NCI-H2196 (cell line): ENCODE measurements around the gene GAB4.
A peak's percentile ranks its signal among the peaks of the same experiment; 100 is the strongest.
"Not testable (repeated sequence)": the region's sequence is repeated elsewhere in the genome, so short reads cannot be mapped to it uniquely, and the experiment has no call there.

Experiments
- DNase-seq: peaks from one replicate; lab custom pipeline; 2025; ENCODE audit not compliant: unreplicated experiment; lab: John Stamatoyannopoulos, UW

The GAB4 gene

GRCh38 chr22:17007852-17008731 is at the start of gene GAB4:
Gene GAB4, minus strand, starts transcription at chr22:17008222. Its CDS starts 108 bp downstream, at chr22:17008114.
- no peak for DNase-seq

DNA sequence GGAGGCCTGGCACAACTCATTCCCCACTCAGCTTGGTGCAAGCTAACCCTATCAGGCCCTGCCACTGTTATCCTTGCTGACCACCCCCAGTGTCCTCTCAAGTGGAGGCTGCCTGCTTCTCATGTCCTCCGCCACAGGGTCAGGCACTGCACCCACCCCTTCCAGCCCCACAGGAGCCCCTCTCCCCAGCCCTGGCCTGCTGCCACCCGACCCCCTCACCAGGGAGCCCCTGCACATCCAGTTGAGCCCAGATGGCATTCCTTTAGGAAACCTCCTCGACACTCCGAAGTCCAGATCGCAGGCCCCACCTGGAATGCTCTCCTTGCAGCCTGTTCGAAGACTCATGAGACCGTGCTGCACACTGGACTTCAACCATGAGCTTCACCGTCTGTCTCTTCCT is 48.8 kb upstream of the GAB4 start:
- no peak for DNase-seq

- no peak for DNase-seq
These were observed 48.0 kb upstream of the GAB4 start for GRCh38 chr22:17056058-17056457.

DNA sequence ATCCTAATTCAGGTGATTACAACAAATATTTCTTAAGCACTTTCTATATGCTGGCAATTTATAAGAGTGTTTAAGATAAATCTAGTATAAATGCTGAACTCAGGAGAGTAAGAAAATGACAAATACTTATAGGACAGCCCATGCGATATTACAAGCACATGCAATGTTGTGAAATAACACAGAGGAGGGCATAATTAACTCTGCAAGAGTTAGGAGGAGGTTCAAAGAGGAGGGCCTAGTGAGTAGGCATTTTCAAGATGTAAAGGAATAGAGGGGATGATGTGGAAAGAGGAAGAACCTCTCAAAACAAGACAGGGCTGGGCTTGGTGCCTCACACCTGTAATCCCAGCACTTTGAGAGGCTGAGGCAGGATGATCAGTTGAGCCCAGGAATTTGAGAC is 39.6 kb upstream of the GAB4 start:
- DNase-seq, result no peak

DNA sequence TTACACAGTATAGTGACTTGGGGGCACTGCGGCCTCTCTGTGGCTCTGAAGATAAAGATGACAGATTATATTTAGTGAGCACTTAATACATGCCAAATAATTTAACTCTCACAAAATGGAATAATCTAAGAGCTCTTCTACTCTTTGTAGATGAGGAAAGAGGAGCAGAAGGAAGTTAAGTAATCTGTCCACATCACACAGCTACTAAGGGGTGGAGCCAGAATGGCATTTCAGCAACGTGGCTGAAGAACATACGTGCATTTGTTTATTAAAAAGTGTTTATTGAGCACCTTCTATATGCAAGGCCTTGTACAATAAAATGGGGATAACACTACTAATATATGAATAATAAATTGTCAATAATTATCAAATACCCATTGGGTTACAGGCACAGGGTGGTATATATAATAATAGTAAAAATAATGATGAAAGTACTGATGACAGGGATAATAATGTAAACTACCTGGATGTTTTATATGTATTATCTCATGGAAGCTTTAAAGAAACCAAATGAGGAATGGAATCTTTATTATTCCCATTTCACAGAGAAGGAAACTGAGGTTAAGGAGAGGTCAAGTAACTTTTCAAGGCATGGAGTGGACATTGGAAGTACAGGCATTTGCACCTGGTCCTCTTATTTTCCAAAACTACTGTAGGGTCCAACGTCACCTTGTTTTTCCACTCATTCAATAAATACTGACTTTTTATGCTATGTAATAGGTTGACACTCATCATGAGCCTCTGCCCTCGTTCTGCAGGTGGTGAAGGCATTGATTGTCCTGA is 38.7 kb upstream of the GAB4 start:
- no peak for DNase-seq

GRCh38 chr22:17043521-17043920 is 35.5 kb upstream of the GAB4 start:
- no peak for DNase-seq

GRCh38 chr22:17036842-17037711 is 29.1 kb upstream of the GAB4 start:
- DNase-seq, result peak; percentile 39

DNA sequence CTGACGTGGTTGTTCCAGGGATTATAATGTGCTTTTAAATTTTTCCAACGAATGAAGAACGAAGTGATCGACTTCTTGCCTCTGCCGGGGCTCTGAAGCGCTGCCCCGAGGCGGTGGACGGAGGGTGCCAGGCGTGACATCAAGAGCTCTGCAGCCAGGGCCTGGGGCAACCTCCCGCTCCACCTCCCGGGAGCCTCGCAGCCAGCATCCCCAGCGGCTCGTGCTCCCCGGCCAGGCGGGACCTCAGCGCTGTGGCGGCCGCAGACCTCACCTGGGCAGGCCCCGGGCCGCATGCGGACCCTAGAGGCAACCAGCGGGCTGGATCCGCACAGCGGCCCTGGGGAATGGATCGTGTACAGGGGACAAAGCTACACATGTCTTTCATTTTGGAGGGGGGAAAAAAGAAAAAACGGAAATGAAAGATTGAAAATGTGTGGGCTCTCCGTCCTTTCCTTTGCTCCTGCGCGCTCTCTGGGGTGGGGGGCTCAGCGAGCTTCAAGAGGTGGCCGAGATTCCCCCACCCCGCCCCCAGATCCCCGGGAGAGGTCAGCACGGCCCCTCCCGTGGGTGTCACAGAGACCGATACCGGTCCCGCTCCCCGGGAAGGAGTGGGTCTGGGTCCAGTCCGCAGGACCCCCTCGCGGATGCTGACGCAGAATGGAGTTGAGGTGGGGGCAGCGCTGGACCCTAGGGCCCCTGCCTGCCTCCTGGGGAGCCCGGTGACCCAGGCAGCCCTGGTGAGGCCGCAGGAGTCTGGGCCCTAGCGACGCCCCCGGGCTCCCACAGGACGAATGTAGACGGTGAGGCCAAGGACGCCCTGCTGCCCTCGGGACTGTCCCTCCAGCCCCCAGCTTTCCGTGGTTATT is 28.2 kb upstream of the GAB4 start:
- not testable (repeated sequence) for DNase-seq

- peak; percentile 83 for DNase-seq
These were observed 27.2 kb upstream of the GAB4 start for GRCh38 chr22:17035246-17035645.

DNA sequence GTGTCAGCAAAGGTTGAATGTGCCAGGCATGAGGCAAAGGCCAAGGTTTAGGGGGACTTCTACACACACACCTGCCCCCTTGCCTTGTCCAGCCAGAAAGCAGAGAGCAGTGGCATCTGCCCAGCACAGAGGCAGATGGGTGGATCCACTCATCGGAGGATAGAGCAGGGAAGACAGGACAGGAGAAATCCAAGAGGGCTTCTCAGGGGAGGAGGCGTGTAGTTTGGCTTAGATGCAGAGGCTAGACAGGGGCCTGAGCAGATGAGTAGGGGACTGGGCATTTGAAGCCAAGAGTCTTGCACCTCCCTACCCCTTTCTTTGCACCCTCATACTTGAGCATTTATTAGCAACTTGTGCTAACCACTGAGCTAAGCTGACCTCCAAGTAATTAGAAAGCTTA is 26.5 kb upstream of the GAB4 start:
- DNase-seq, result not testable (repeated sequence)

DNA sequence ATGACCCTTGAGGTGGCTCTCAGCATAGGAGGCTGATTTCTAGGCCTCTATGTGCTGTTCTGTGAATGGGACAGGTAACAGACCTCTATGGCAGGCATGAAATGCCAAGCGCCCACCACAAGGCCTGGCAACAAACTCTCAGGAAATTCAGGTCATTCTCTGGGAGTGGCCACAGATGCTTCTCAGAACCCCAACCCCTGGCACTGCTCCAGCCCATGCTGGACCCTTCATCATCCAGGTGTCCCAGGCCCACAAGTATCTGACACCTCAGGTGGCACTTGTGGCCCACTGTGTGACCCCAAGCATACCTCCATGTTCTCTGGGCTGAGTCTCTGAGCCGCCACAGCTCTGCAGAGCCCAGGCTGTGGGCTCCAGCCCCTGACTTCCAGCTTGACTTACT is 24.3 kb upstream of the GAB4 start:
- DNase-seq, result not testable (repeated sequence)

GRCh38 chr22:17024380-17024779 is 16.4 kb upstream of the GAB4 start:
- not testable (repeated sequence) for DNase-seq

- DNase-seq, result not testable (repeated sequence)
These were observed 7.5 kb upstream of the GAB4 start for GRCh38 chr22:17015552-17015951.

GRCh38 chr22:17014101-17014440 is 6.0 kb upstream of the GAB4 start:
- DNase-seq, result not testable (repeated sequence)

GRCh38 chr22:17013396-17014100 is 5.5 kb upstream of the GAB4 start:
- no peak for DNase-seq

DNA sequence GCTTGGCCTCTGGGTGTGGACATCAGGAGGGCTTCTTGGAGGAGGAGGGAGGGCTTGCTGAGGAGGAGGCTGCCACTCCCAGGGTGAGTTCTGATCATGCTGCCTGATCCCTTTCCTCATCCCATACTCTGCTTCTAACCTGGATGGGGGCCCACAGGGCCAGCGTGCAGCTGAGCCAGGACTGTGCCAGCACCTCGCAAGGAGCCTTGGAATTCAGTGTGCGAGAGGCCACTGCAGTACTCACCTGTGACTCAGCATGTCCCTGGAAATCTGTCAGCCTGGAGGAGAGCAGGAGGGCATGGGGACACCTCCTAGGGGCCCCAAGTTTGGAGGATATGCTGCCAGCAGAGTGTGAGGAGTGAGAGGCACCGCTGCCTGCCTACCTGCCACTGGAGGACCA is 4.2 kb upstream of the GAB4 start:
- DNase-seq, result no peak

GRCh38 chr22:17009640-17010291 is 1.7 kb upstream of the GAB4 start:
- no peak for DNase-seq

- DNase-seq, result no peak
These were observed 765 bp downstream of the GAB4 start for GRCh38 chr22:17007257-17007656.

DNA sequence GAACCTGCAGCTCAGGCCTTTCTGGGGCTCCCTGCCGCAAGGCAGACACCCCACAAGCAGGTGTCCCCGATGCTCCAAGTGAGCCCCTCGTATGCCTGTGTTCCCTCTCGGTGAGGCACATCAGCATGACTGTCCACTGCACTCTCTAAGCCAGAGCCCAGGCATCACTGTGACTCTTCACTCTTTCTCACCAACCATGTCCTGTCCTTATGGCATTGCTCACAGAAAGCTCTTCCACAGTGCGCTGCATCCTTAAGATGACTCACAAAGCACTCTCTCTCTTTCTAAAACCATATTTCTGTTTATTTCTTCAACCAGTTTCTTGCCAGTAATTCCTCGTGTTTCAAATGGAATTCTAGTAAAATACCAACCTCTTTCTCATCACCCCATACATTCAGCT is 18.1 kb downstream of the GAB4 start:
- no peak for DNase-seq
